ENCODE results near the gene CNGA2.
A peak's percentile ranks its signal among the peaks of the same experiment; 100 is the strongest.

CNGA2 gene

GRCh38 chrX:151736685-151737084 lies 2.1 kb downstream of the CNGA2 start:
- Histone ChIP-seq H3K27me3 (peaks cover 97 to 100% (median 100%) of the 10 kb centered on the region in 11 experiments), H3K4me2 (peak overlapping the region in 8 of 11 experiments; percentile 16 to 61 (median 44); a peak in 14 of 22 replicates), H3K36me3 (no peaks in the 10 kb centered on the region), H4K20me1 (peaks cover 0 to 9% (median 0%) of the 10 kb centered on the region in 11 experiments; a peak in 2 of 22 replicates), H3K9ac (no peak overlapping the region), H3K9me3 (replicated peaks in 1 of 11) (peaks cover 0 to 14% (median 5%) of the 10 kb centered on the region in 11 experiments; a peak in 15 of 22 replicates), H3K4me3 (no peak overlapping the region), H3K4me1 (peaks cover 0 to 21% (median 15%) of the 10 kb centered on the region in 10 experiments; a peak in 13 of 20 replicates), H3K27ac (no peak overlapping the region)
- no peak for TF ChIP-seq Cebpa-rat (IDR thresholded peaks at IDR 0.05)

GRCh38 chrX:151737494-151737893 lies 2.9 kb downstream of the CNGA2 start:
- peaks cover 0 to 21% (median 15%) of the 10 kb centered on the region in 10 experiments; a peak in 13 of 20 replicates for H3K4me1 ChIP-seq
- H3K9me3 ChIP-seq (replicated peaks in 1 of 11): peaks cover 0 to 22% (median 11%) of the 10 kb centered on the region in 11 experiments; a peak in 16 of 22 replicates
- H3K36me3 ChIP-seq: no peaks in the 10 kb centered on the region
- peaks cover 0 to 9% (median 0%) of the 10 kb centered on the region in 11 experiments; a peak in 2 of 22 replicates for H4K20me1 ChIP-seq
- no peak overlapping the region for H3K27ac ChIP-seq
- peaks cover 97 to 100% (median 100%) of the 10 kb centered on the region in 11 experiments for H3K27me3 ChIP-seq
- H3K4me2 ChIP-seq: peak overlapping the region in 6 of 11 experiments; percentile 34 to 61 (median 51); a peak in 5 of 22 replicates
- no peak overlapping the region for H3K4me3 ChIP-seq
- no peak overlapping the region for H3K9ac ChIP-seq
- TF ChIP-seq Cebpa-rat (IDR thresholded peaks at IDR 0.05): no peak

GRCh38 chrX:151738751-151739150 lies 4.2 kb downstream of the CNGA2 start:
- H3K27me3 ChIP-seq: peaks cover 94 to 98% (median 97%) of the 10 kb centered on the region in 11 experiments

GRCh38 chrX:151741606-151742005 lies 7.1 kb downstream of the CNGA2 start:
- peaks cover 0 to 23% (median 11%) of the 10 kb centered on the region in 11 experiments; a peak in 16 of 22 replicates for H3K9me3 ChIP-seq (replicated peaks in 1 of 11)
- no peak overlapping the region for H3K4me2 ChIP-seq
- H3K9ac ChIP-seq: no peak overlapping the region
- peaks cover 93 to 98% (median 97%) of the 10 kb centered on the region in 11 experiments for H3K27me3 ChIP-seq
- no peak overlapping the region for H3K27ac ChIP-seq
- no peak for TF ChIP-seq Cebpa-rat (IDR thresholded peaks at IDR 0.05)
- H4K20me1 ChIP-seq: peaks cover 0 to 9% (median 0%) of the 10 kb centered on the region in 11 experiments; a peak in 3 of 22 replicates
- no peak overlapping the region for H3K4me3 ChIP-seq
- no peaks in the 10 kb centered on the region for H3K36me3 ChIP-seq
- H3K4me1 ChIP-seq: peaks cover 0 to 12% (median 8%) of the 10 kb centered on the region in 10 experiments; a peak in 13 of 20 replicates

More at GRCh38 chrX:151738751-151739150, 4.2 kb downstream of the CNGA2 start:
- no peak for TF ChIP-seq Cebpa-rat (IDR thresholded peaks at IDR 0.05)
- Histone ChIP-seq H3K36me3 (no peaks in the 10 kb centered on the region), H3K9me3 (replicated peaks in 1 of 11) (peaks cover 0 to 23% (median 11%) of the 10 kb centered on the region in 11 experiments; a peak in 16 of 22 replicates), H3K4me2 (no peak overlapping the region), H4K20me1 (peaks cover 0 to 9% (median 0%) of the 10 kb centered on the region in 11 experiments; a peak in 2 of 22 replicates), H3K4me3 (no peak overlapping the region), H3K4me1 (peaks cover 0 to 21% (median 15%) of the 10 kb centered on the region in 10 experiments; a peak in 13 of 20 replicates), H3K9ac (no peak overlapping the region), H3K27ac (no peak overlapping the region)

- peaks cover 93 to 98% (median 97%) of the 10 kb centered on the region in 11 experiments for H3K27me3 ChIP-seq
- no peak overlapping the region for H3K9ac ChIP-seq
- peaks cover 0 to 5% (median 1%) of the 10 kb centered on the region in 10 experiments; a peak in 5 of 20 replicates for H3K4me1 ChIP-seq
- no peak overlapping the region for H3K4me3 ChIP-seq
- no peak overlapping the region for H3K27ac ChIP-seq
- no peak for TF ChIP-seq Cebpa-rat (IDR thresholded peaks at IDR 0.05)
- peaks cover 0 to 9% (median 0%) of the 10 kb centered on the region in 11 experiments; a peak in 3 of 22 replicates for H4K20me1 ChIP-seq
- no peaks in the 10 kb centered on the region for H3K36me3 ChIP-seq
- peaks cover 0 to 23% (median 11%) of the 10 kb centered on the region in 11 experiments; a peak in 16 of 22 replicates for H3K9me3 ChIP-seq (replicated peaks in 1 of 11)
- no peak overlapping the region for H3K4me2 ChIP-seq
Observed at GRCh38 chrX:151742311-151742710, 7.8 kb downstream of the CNGA2 start.

GRCh38 chrX:151743651-151744470 lies 9.3 kb downstream of the CNGA2 start:
- Histone ChIP-seq H3K27ac (no peak overlapping the region), H3K4me2 (no peak overlapping the region), H3K36me3 (no peaks in the 10 kb centered on the region), H3K4me1 (no peaks in the 10 kb centered on the region), H3K4me3 (no peak overlapping the region), H3K9ac (no peak overlapping the region), H3K9me3 (replicated peaks in 1 of 11) (peaks cover 0 to 23% (median 11%) of the 10 kb centered on the region in 11 experiments; a peak in 16 of 22 replicates), H3K27me3 (peaks cover 95 to 98% (median 97%) of the 10 kb centered on the region in 11 experiments), H4K20me1 (peaks cover 0 to 8% (median 0%) of the 10 kb centered on the region in 11 experiments; a peak in 2 of 22 replicates)
- TF ChIP-seq Cebpa-rat (IDR thresholded peaks at IDR 0.05): no peak

- H3K36me3 ChIP-seq: no peaks in the 10 kb centered on the region
- H3K9me3 ChIP-seq (replicated peaks in 1 of 11): peaks cover 0 to 20% (median 11%) of the 10 kb centered on the region in 11 experiments; a peak in 16 of 22 replicates
- no peak overlapping the region for H3K27ac ChIP-seq
- H3K9ac ChIP-seq: no peak overlapping the region
- TF ChIP-seq Cebpa-rat (IDR thresholded peaks at IDR 0.05): no peak
- H3K4me2 ChIP-seq: no peak overlapping the region
- no peaks in the 10 kb centered on the region for H3K4me1 ChIP-seq
- H3K27me3 ChIP-seq: peaks cover 95 to 98% (median 97%) of the 10 kb centered on the region in 11 experiments
- H3K4me3 ChIP-seq: no peak overlapping the region
- peaks cover 0 to 4% (median 0%) of the 10 kb centered on the region in 11 experiments; a peak in 3 of 22 replicates for H4K20me1 ChIP-seq
Observed at GRCh38 chrX:151745651-151746050, 11.1 kb downstream of the CNGA2 start.

GRCh38 chrX:151746502-151746901 lies 12.0 kb downstream of the CNGA2 start:
- Histone ChIP-seq H3K4me1 (0 out of 20 replicates have a peak, but pooled peaks cover 0 to 1% (median 0%) of the 10 kb centered on the region in 10 experiments), H3K9me3 (replicated peaks in 1 of 11) (peaks cover 0 to 11% (median 6%) of the 10 kb centered on the region in 11 experiments; a peak in 16 of 22 replicates), H3K27me3 (peaks cover 95 to 98% (median 97%) of the 10 kb centered on the region in 11 experiments), H3K27ac (no peak overlapping the region), H3K4me3 (no peak overlapping the region), H3K4me2 (no peak overlapping the region), H4K20me1 (peaks cover 0 to 4% (median 0%) of the 10 kb centered on the region in 11 experiments; a peak in 4 of 22 replicates), H3K9ac (no peak overlapping the region), H3K36me3 (no peaks in the 10 kb centered on the region)
- TF ChIP-seq Cebpa-rat (IDR thresholded peaks at IDR 0.05): no peak

- no peak for TF ChIP-seq Cebpa-rat (IDR thresholded peaks at IDR 0.05)
- Histone ChIP-seq H3K9ac (no peak overlapping the region), H3K27ac (no peak overlapping the region), H3K4me1 (peaks cover 0 to 25% (median under 1%) of the 10 kb centered on the region in 10 experiments; a peak in 5 of 20 replicates), H3K27me3 (peaks cover 97 to 100% (median 100%) of the 10 kb centered on the region in 11 experiments), H3K4me3 (no peak overlapping the region), H3K36me3 (no peaks in the 10 kb centered on the region), H3K9me3 (replicated peaks in 1 of 11) (no peaks in the 10 kb centered on the region), H4K20me1 (peaks cover 0 to 12% (median 0%) of the 10 kb centered on the region in 11 experiments; a peak in 6 of 22 replicates), H3K4me2 (no peak overlapping the region)
Observed at GRCh38 chrX:151750511-151750910, 16.0 kb downstream of the CNGA2 start.

Data from BLaER1 treated with 17β-estradiol and CSF1 and Interleukin-3, amounts not matched to agents 10 nM and 100 nM (cell line).